ENCODE measurements around the gene ZXDB.
"Not testable (repeated sequence)": the region's sequence is repeated elsewhere in the genome, so short reads cannot be mapped to it uniquely, and the experiment has no call there.

Gene ZXDB

GRCh38 chrX:57591284-57592159 lies at the start of gene ZXDB:
Gene ZXDB (plus strand): TSS chrX:57592011. CDS start chrX:57592049, 38 bp downstream.
- DNase-seq (ENCODE audit: low read depth in 2 of 2, low spot score in 1 of 2), result not testable (repeated sequence)

- no peak for DNase-seq (ENCODE audit: low read depth in 2 of 2, low spot score in 1 of 2)
Observed at GRCh38 chrX:57565198-57565597, 26.6 kb upstream of the ZXDB start.

- no peak for DNase-seq (ENCODE audit: low read depth in 2 of 2, low spot score in 1 of 2)
Observed at GRCh38 chrX:57573754-57574153, 18.1 kb upstream of the ZXDB start.

GRCh38 chrX:57582948-57583347 lies 8.9 kb upstream of the ZXDB start:
- DNase-seq (ENCODE audit: low read depth in 2 of 2, low spot score in 1 of 2), result not testable (repeated sequence)

- DNase-seq (ENCODE audit: low read depth in 2 of 2, low spot score in 1 of 2), result no peak
Observed at GRCh38 chrX:57583477-57583876, 8.3 kb upstream of the ZXDB start.

- no peak for DNase-seq (ENCODE audit: low read depth in 2 of 2, low spot score in 1 of 2)
Observed at GRCh38 chrX:57586360-57586759, 5.5 kb upstream of the ZXDB start.

- no peak for DNase-seq (ENCODE audit: low read depth in 2 of 2, low spot score in 1 of 2)
Observed at GRCh38 chrX:57587062-57587461, 4.7 kb upstream of the ZXDB start.

- DNase-seq (ENCODE audit: low read depth in 2 of 2, low spot score in 1 of 2), result no peak
Observed at GRCh38 chrX:57587607-57588006, 4.2 kb upstream of the ZXDB start.

GRCh38 chrX:57592160-57592893 lies 516 bp downstream of the ZXDB start:
- not testable (repeated sequence) for DNase-seq (ENCODE audit: low read depth in 2 of 2, low spot score in 1 of 2)

GRCh38 chrX:57592894-57593215 lies 1.0 kb downstream of the ZXDB start:
- not testable (repeated sequence) for DNase-seq (ENCODE audit: low read depth in 2 of 2, low spot score in 1 of 2)

- DNase-seq (ENCODE audit: low read depth in 2 of 2, low spot score in 1 of 2), result no peak
Observed at GRCh38 chrX:57595381-57595811, 3.6 kb downstream of the ZXDB start.

GRCh38 chrX:57596109-57596508 lies 4.3 kb downstream of the ZXDB start:
- DNase-seq (ENCODE audit: low read depth in 2 of 2, low spot score in 1 of 2), result no peak

- DNase-seq (ENCODE audit: low read depth in 2 of 2, low spot score in 1 of 2), result no peak
Observed at GRCh38 chrX:57596516-57596915, 4.7 kb downstream of the ZXDB start.

GRCh38 chrX:57607295-57608187 lies 15.7 kb downstream of the ZXDB start:
- no peak for DNase-seq (ENCODE audit: low read depth in 2 of 2, low spot score in 1 of 2)

GRCh38 chrX:57613351-57613750 lies 21.5 kb downstream of the ZXDB start:
- not testable (repeated sequence) for DNase-seq (ENCODE audit: low read depth in 2 of 2, low spot score in 1 of 2)

GRCh38 chrX:57629438-57629837 lies 37.6 kb downstream of the ZXDB start:
- not testable (repeated sequence) for DNase-seq (ENCODE audit: low read depth in 2 of 2, low spot score in 1 of 2)

- DNase-seq (ENCODE audit: low read depth in 2 of 2, low spot score in 1 of 2), result no peak
Observed at GRCh38 chrX:57640674-57641016, 48.8 kb downstream of the ZXDB start.

GRCh38 chrX:57641338-57641737 lies 49.5 kb downstream of the ZXDB start:
- no peak for DNase-seq (ENCODE audit: low read depth in 2 of 2, low spot score in 1 of 2)

- DNase-seq (ENCODE audit: low read depth in 2 of 2, low spot score in 1 of 2), result no peak
Observed at GRCh38 chrX:57643698-57644097, 51.9 kb downstream of the ZXDB start.

GRCh38 chrX:57647020-57647419 lies 55.2 kb downstream of the ZXDB start:
- DNase-seq (ENCODE audit: low read depth in 2 of 2, low spot score in 1 of 2), result no peak

Measured in stimulated activated CD8-positive, alpha-beta memory T cell treated with anti-CD3 and anti-CD28 coated beads, Interleukin-4, amount 100 ng/mL, for 1 hour (primary cell).